Neural cell (in vitro differentiated cells): ENCODE results near the gene MRPL24. TPM values are rescaled to one million over a fixed set of nuclear protein-coding genes. Genes with fewer than 3 reads are reported as not detected.

ENCODE experiments used
- H2AFZ ChIP-seq: fragments of 200-600, 300-800 bp; sonication (generic), shearing (Covaris generic); 2 replicates; pipeline ENCODE4 v1.6.0; 2014; ENCODE audit warnings: low read depth, mild to moderate bottlenecking, antibody characterized with exemption, low read length, moderate library complexity
- H3F3A ChIP-seq: fragments of 200-600 bp; shearing (Covaris generic); 2 replicates; pipeline ENCODE4 v1.6.1; 2016; ENCODE audit warnings: mild to moderate bottlenecking, moderate library complexity, mixed read lengths, antibody characterized with exemption, low read length; ENCODE audit not compliant: insufficient read depth, poor library complexity, severe bottlenecking
- H3K27ac ChIP-seq: fragments of 200-600, 300-800 bp; sonication (generic), shearing (Covaris generic); 2 replicates; pipeline ENCODE4 v1.5.1; 2014; ENCODE audit warnings: mild to moderate bottlenecking, low read length, moderate library complexity
- H3K27me3 ChIP-seq: fragments of 300-800, 200-600 bp; sonication (generic), shearing (Covaris generic); 2 replicates; pipeline ENCODE4 v1.6.0; 2014; ENCODE audit warnings: mild to moderate bottlenecking, low read depth, low read length, moderate library complexity; ENCODE audit not compliant: insufficient read depth
- H3K36me3 ChIP-seq: fragments of 300-800, 200-600 bp; sonication (generic), shearing (Covaris generic); 2 replicates; pipeline ENCODE4 v1.5.1; 2014; ENCODE audit warnings: mild to moderate bottlenecking, antibody characterized with exemption, low read length, moderate library complexity; ENCODE audit not compliant: insufficient read depth
- H3K4me2 ChIP-seq: fragments of 300-800, 200-600 bp; sonication (generic), shearing (Covaris generic); 2 replicates; pipeline ENCODE4 v1.6.0; 2014; ENCODE audit warnings: mild to moderate bottlenecking, low read length
- H3K4me3 ChIP-seq: fragments of 300-800, 200-600 bp; sonication (generic), shearing (Covaris generic); 2 replicates; pipeline ENCODE4 v1.5.1; 2014; ENCODE audit warnings: mild to moderate bottlenecking, low read length, moderate library complexity
- H3K79me2 ChIP-seq: fragments of 200-600 bp; shearing (Covaris generic); replicated peaks from 2 replicates; pipeline ENCODE4 v1.6.0; 2014; ENCODE audit warnings: mild to moderate bottlenecking, low read length, moderate library complexity; ENCODE audit not compliant: insufficient read depth
- H3K9ac ChIP-seq: fragments of 300-800, 200-600 bp; sonication (generic), shearing (Covaris generic); 2 replicates; pipeline ENCODE4 v1.6.1; 2016; ENCODE audit warnings: mild to moderate bottlenecking, low read length, mixed read lengths
- H3K9me2 ChIP-seq: fragments of 200-600 bp; shearing (Covaris generic); 2 replicates; pipeline ENCODE4 v1.6.1; 2016; ENCODE audit warnings: mild to moderate bottlenecking, low read length, mixed read lengths; ENCODE audit not compliant: insufficient read depth
- H3K9me3 ChIP-seq: fragments of 200-600, 300-800 bp; sonication (generic), shearing (Covaris generic); 2 replicates; pipeline ENCODE4 v1.6.1; 2016; ENCODE audit warnings: mild to moderate bottlenecking, mixed run types, low read length, moderate library complexity, mixed read lengths
- H4K20me1 ChIP-seq: fragments of 200-600 bp; shearing (Covaris generic); 2 replicates; pipeline ENCODE4 v1.6.1; 2016; ENCODE audit warnings: mild to moderate bottlenecking, mixed run types; ENCODE audit not compliant: insufficient read depth
- CTCF ChIP-seq: fragments of 450-650 bp; IDR thresholded peaks from 2 replicates; pipeline ENCODE4 v1.5.1; 2014; ENCODE audit warnings: antibody characterized with exemption, mild to moderate bottlenecking, moderate library complexity; ENCODE audit not compliant: poor library complexity, severe bottlenecking
- EP300 ChIP-seq: fragments of 450-650 bp; conservative IDR thresholded peaks from 2 replicates; pipeline ENCODE4 v1.6.1; 2014; ENCODE audit warnings: antibody characterized with exemption, mild to moderate bottlenecking, moderate library complexity; ENCODE audit not compliant: poor library complexity, severe bottlenecking
- EZH2 ChIP-seq: fragments of 200-600, 300-800 bp; shearing (Covaris generic), sonication (generic); IDR thresholded peaks from 2 replicates; pipeline ENCODE4 v1.6.1; 2014; ENCODE audit warnings: antibody characterized with exemption, low read length, borderline replicate concordance, mild to moderate bottlenecking; ENCODE audit not compliant: insufficient read depth, poor library complexity, severe bottlenecking
- MXI1 ChIP-seq: fragments of 450-650 bp; conservative IDR thresholded peaks from 2 replicates; pipeline ENCODE4 v1.6.1; 2014; ENCODE audit warnings: antibody characterized with exemption, mild to moderate bottlenecking; ENCODE audit not compliant: poor library complexity, severe bottlenecking
- POLR2AphosphoS5 ChIP-seq: IDR thresholded peaks from 2 replicates; pipeline ENCODE4 v1.6.1; 2012
- RAD21 ChIP-seq: fragments of 450-650 bp; conservative IDR thresholded peaks from 2 replicates; pipeline ENCODE4 v1.6.1; 2014; ENCODE audit warnings: antibody characterized with exemption, mild to moderate bottlenecking, moderate library complexity
- REST ChIP-seq: IDR thresholded peaks from 2 replicates; pipeline ENCODE4 v1.6.1; 2012; ENCODE audit warnings: borderline replicate concordance
- SMC3 ChIP-seq: fragments of 450-650 bp; conservative IDR thresholded peaks from 2 replicates; pipeline ENCODE4 v1.6.1; 2014; ENCODE audit warnings: antibody characterized with exemption, mild to moderate bottlenecking, moderate library complexity; ENCODE audit not compliant: poor library complexity
- TAF1 ChIP-seq: IDR thresholded peaks from 2 replicates; pipeline ENCODE4 v1.6.1; 2012; ENCODE audit warnings: low read depth
- polyA plus RNA-seq: library from polyadenylated mRNA; depleted of rRNA; stranded (reverse); fragments of >200 nt; gene quantifications from 2 replicates; pipeline ENCODE4 v1.2.3, GENCODE V29; 2014

Gene MRPL24
- polyA plus RNA-seq, 1 donor from 2014 or later, result 56.5 TPM

GRCh38 chr1:156776942-156777341 lies 36.1 kb upstream of the MRPL24 start:
- H4K20me1 ChIP-seq, result no peaks in the 10 kb centered on the region
- H3F3A ChIP-seq, result no peaks in the 10 kb centered on the region
- no peaks in the 10 kb centered on the region for H3K36me3 ChIP-seq
- H3K27ac ChIP-seq, result no peak overlapping the region
- H3K9me2 ChIP-seq, result no peaks in the 10 kb centered on the region
- no peak overlapping the region for H3K4me3 ChIP-seq
- no peak overlapping the region for H3K9ac ChIP-seq
- no peaks in the 10 kb centered on the region for H3K27me3 ChIP-seq
- H2AFZ ChIP-seq, result no peak overlapping the region
- H3K4me2 ChIP-seq, result no peak overlapping the region
- TF ChIP-seq TAF1 (no peak), SMC3 (no peak)
- H3K79me2 ChIP-seq, result peaks cover 40% of the 10 kb centered on the region
- H3K9me3 ChIP-seq, result no peaks in the 10 kb centered on the region

GRCh38 chr1:156775799-156776198 lies 34.9 kb upstream of the MRPL24 start:
- no peaks in the 10 kb centered on the region for H3K27me3 ChIP-seq
- no peak overlapping the region for H3K9ac ChIP-seq
- H3F3A ChIP-seq, result no peaks in the 10 kb centered on the region
- no peak overlapping the region for H3K4me3 ChIP-seq
- no peaks in the 10 kb centered on the region for H3K36me3 ChIP-seq
- H3K9me3 ChIP-seq, result no peaks in the 10 kb centered on the region
- H3K9me2 ChIP-seq, result no peaks in the 10 kb centered on the region
- no peak overlapping the region for H3K27ac ChIP-seq
- TF ChIP-seq REST, result no peak
- TF ChIP-seq SMC3, result no peak
- no peak for TF ChIP-seq POLR2AphosphoS5
- TF ChIP-seq MXI1, result no peak
- no peaks in the 10 kb centered on the region for H4K20me1 ChIP-seq
- peaks cover 45% of the 10 kb centered on the region for H3K79me2 ChIP-seq
- no peak overlapping the region for H3K4me2 ChIP-seq
- H2AFZ ChIP-seq, result no peak overlapping the region

GRCh38 chr1:156773607-156774006 lies 32.7 kb upstream of the MRPL24 start:
- Histone ChIP-seq H4K20me1 (no peaks in the 10 kb centered on the region), H3K36me3 (no peaks in the 10 kb centered on the region), H3K4me2 (no peak overlapping the region), H3K9me3 (no peaks in the 10 kb centered on the region), H3K4me3 (no peak overlapping the region), H3K9me2 (no peaks in the 10 kb centered on the region), H3F3A (no peaks in the 10 kb centered on the region), H3K27me3 (no peaks in the 10 kb centered on the region), H3K79me2 (peaks cover 55% of the 10 kb centered on the region), H2AFZ (no peak overlapping the region), H3K27ac (no peak overlapping the region), H3K9ac (no peak overlapping the region)
- TF ChIP-seq TAF1, result no peak
- TF ChIP-seq EP300, result no peak
- no peak for TF ChIP-seq REST
- TF ChIP-seq CTCF, result no peak
- TF ChIP-seq MXI1, result no peak
- TF ChIP-seq EZH2, result no peak
- TF ChIP-seq SMC3, result no peak
- no peak for TF ChIP-seq POLR2AphosphoS5
- TF ChIP-seq RAD21, result no peak
